ENCODE data around the gene PCDHGA1. TPM values are rescaled to one million over a fixed set of nuclear protein-coding genes. Genes with fewer than 3 reads are reported as not detected.
"Not testable (repeated sequence)": the region's sequence is repeated elsewhere in the genome, so short reads cannot be mapped to it uniquely, and the experiment has no call there.

PCDHGA1 gene
- total RNA-seq, 2 donors from 2014 or later: 0.07 TPM; not detected in 1

DNA sequence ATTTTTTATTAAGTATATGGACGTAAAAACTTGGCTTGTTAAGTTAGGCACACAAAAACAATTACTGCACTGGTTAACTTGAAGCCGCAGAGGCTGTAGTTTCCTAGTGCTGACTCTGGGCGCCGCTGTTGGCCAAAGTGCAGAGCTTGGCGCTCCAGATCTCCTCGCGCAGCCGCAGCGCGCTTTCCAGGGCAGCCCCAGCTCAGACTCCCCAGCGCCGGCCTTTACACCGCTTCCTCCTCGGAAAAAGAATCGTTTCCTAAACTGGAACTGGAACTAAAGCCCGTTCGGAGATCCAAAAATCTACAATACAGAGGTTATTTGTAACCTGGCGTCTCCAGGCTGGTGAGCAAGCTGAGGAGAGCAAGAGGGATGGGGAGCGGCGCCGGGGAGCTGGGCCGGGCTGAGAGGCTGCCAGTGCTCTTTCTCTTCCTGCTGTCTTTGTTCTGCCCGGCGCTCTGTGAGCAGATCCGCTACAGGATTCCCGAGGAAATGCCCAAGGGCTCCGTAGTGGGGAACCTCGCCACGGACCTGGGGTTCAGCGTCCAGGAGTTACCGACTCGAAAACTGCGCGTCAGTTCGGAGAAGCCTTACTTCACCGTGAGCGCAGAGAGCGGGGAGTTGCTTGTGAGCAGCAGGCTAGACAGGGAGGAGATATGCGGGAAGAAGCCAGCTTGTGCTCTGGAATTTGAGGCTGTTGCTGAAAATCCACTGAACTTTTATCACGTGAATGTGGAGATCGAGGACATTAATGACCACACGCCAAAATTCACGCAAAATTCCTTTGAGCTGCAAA lies 67.6 kb downstream of the PCDHGA1 start, which contains the start of gene PCDHGB5:
Gene PCDHGB5, plus strand, starts transcription at position 192 of the 796 bp plus-strand sequence. Its CDS starts 181 bp downstream, at position 373.
- peak; percentile 89 to 92 for ATAC-seq
- H3K4me1 Mint-ChIP-seq (ENCODE audit: low read depth in 2 of 2); H3K9me3 Mint-ChIP-seq; DNase-seq (ENCODE audit: low spot score); H3K27ac Mint-ChIP-seq: not testable (repeated sequence)
- peaks cover 38 to 57% of the 10 kb centered on the region in 2 donors for H3K27me3 Mint-ChIP-seq
- peak within 1 kb of the TSS; percentile 34 for H3K4me3 Mint-ChIP-seq
- peaks cover 17% of the 10 kb centered on the region for H3K36me3 Mint-ChIP-seq

- DNase-seq (ENCODE audit: low spot score): no peak
- peak overlapping the region; percentile 15 for H3K4me3 Mint-ChIP-seq
- peaks cover 17% of the 10 kb centered on the region for H3K36me3 Mint-ChIP-seq
- H3K4me1 Mint-ChIP-seq (ENCODE audit: low read depth in 2 of 2): peaks cover 6 to 10% of the 10 kb centered on the region in 2 donors
- no peak overlapping the region for H3K27ac Mint-ChIP-seq
- peaks cover 4% of the 10 kb centered on the region for H3K9me3 Mint-ChIP-seq
- H3K27me3 Mint-ChIP-seq: peaks cover 36 to 55% of the 10 kb centered on the region in 2 donors
- ATAC-seq: no peak
These were observed 68.3 kb downstream of the PCDHGA1 start for GRCh38 chr5:141398608-141399007.

- Mint-ChIP-seq H3K4me3 (peak overlapping the region; percentile 12), H3K27me3 (peaks cover 38 to 56% of the 10 kb centered on the region in 2 donors), H3K36me3 (peaks cover 12% of the 10 kb centered on the region), H3K4me1 (ENCODE audit: low read depth in 2 of 2) (peaks cover 6 to 10% of the 10 kb centered on the region in 2 donors), H3K27ac (no peak overlapping the region), H3K9me3 (peaks cover 4% of the 10 kb centered on the region)
- no peak for DNase-seq (ENCODE audit: low spot score)
- ATAC-seq: no peak
These were observed 69.4 kb downstream of the PCDHGA1 start for GRCh38 chr5:141399555-141400258.

DNA sequence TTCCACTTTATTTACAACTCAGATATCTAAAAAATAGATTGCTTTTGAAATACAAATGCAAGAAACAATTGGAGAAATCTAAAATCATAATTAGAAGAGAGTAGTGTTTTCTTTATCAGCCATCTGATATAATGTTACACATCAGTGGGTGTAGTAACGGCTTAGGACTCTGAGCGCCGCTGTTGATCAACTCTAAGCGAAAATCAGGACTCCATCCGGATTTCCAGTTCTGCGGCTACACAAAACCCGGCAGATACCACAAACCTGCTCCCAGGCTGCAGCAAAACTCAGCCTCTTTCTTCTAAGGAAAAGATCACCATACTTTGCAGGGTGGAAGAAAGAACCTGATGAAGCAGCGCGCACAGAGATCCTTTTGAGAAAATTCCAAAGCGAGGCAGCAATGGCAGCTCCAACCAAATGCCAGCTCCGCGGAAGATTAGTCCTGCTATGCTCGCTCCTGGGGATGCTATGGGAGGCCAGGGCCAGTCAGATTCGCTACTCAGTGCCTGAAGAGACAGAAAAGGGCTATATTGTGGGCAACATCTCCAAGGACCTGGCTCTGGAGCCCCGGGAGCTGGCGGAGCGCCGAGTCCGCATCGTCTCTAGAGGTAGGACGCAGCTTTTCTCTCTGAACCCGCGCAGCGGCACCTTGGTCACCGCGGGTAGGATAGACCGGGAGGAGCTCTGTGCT lies 72.4 kb downstream of the PCDHGA1 start, which contains the start of gene PCDHGA9:
Gene PCDHGA9, plus strand, starts transcription at position 226 of the 691 bp plus-strand sequence. Its CDS starts 175 bp downstream, at position 401.
- peaks cover 6% of the 10 kb centered on the region for H3K36me3 Mint-ChIP-seq
- DNase-seq (ENCODE audit: low spot score) (no peak), ATAC-seq (no peak)
- H3K27me3 Mint-ChIP-seq: peaks cover 34 to 54% of the 10 kb centered on the region in 2 donors
- peak within 1 kb of the TSS; percentile 43 for H3K4me3 Mint-ChIP-seq
- H3K4me1 Mint-ChIP-seq (ENCODE audit: low read depth in 2 of 2): peaks cover 11 to 12% of the 10 kb centered on the region in 2 donors
- H3K27ac Mint-ChIP-seq: no peak within 1 kb of the TSS
- H3K9me3 Mint-ChIP-seq: peaks cover 4% of the 10 kb centered on the region

GRCh38 chr5:141403387-141403786 lies 73.1 kb downstream of the PCDHGA1 start:
- Mint-ChIP-seq H3K9me3 (peaks cover 4% of the 10 kb centered on the region), H3K27ac (no peak overlapping the region), H3K27me3 (peaks cover 36 to 61% of the 10 kb centered on the region in 2 donors), H3K36me3 (peaks cover 11% of the 10 kb centered on the region), H3K4me3 (no peak overlapping the region), H3K4me1 (ENCODE audit: low read depth in 2 of 2) (peaks cover 15 to 16% of the 10 kb centered on the region in 2 donors)
- DNase-seq (ENCODE audit: low spot score) (no peak), ATAC-seq (no peak)

GRCh38 chr5:141407790-141408505 lies 77.6 kb downstream of the PCDHGA1 start, which contains the start of gene PCDHGB6:
Gene PCDHGB6 (plus strand): TSS chr5:141408021. CDS start chr5:141408203, 182 bp downstream.
- Mint-ChIP-seq H3K4me3 (peak within 1 kb of the TSS; percentile 76), H3K36me3 (peaks cover 19% of the 10 kb centered on the region), H3K27ac (peak within 1 kb of the TSS; percentile 9 to 35), H3K27me3 (peaks cover 24 to 60% of the 10 kb centered on the region in 2 donors), H3K4me1 (ENCODE audit: low read depth in 2 of 2) (peaks cover 20% of the 10 kb centered on the region in 2 donors)
- ATAC-seq: peak; percentile 80 to 92
- not testable (repeated sequence) for H3K9me3 Mint-ChIP-seq
- peak; percentile 75 for DNase-seq (ENCODE audit: low spot score)

- Mint-ChIP-seq H3K9me3 (no peaks in the 10 kb centered on the region), H3K36me3 (peaks cover 35% of the 10 kb centered on the region), H3K4me3 (peak overlapping the region; percentile 76), H3K4me1 (ENCODE audit: low read depth in 2 of 2) (peaks cover 31 to 36% of the 10 kb centered on the region in 2 donors), H3K27me3 (peaks cover 26 to 65% of the 10 kb centered on the region in 2 donors), H3K27ac (no peak overlapping the region)
- no peak for DNase-seq (ENCODE audit: low spot score)
- ATAC-seq: no peak
These were observed 79.4 kb downstream of the PCDHGA1 start for GRCh38 chr5:141409598-141410306.

DNA sequence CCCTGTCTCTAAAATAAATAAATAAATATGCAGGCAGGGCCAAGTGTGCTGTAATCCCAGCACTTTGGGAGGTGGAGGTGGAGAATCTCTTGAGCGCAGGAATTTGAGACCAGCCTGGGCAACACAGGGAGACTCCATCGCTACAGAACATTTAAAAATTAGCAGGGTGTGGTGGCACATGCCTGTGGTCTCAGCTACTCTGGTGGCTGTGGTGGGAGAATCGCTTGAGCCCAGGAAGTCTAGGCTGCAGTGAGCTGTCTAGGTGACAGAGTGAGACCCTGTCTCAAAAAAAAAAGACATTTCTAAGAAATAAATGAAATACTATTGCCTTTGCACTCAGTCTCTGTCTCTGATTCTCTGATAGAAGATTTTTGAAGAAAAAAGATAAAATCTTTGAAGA lies 81.3 kb downstream of the PCDHGA1 start:
- Mint-ChIP-seq H3K9me3 (no peaks in the 10 kb centered on the region), H3K27ac (no peak overlapping the region), H3K4me1 (ENCODE audit: low read depth in 2 of 2) (peaks cover 31 to 43% of the 10 kb centered on the region in 2 donors), H3K27me3 (peaks cover 21 to 66% of the 10 kb centered on the region in 2 donors), H3K4me3 (no peak overlapping the region), H3K36me3 (peaks cover 35% of the 10 kb centered on the region)
- ATAC-seq (no peak), DNase-seq (ENCODE audit: low spot score) (no peak)

- Mint-ChIP-seq H3K36me3 (peaks cover 39% of the 10 kb centered on the region), H3K4me1 (ENCODE audit: low read depth in 2 of 2) (peaks cover 31 to 41% of the 10 kb centered on the region in 2 donors), H3K27ac (peak within 1 kb of the TSS; percentile 34 to 58), H3K9me3 (peaks cover 2% of the 10 kb centered on the region), H3K4me3 (peak within 1 kb of the TSS; percentile 92), H3K27me3 (peaks cover 26 to 62% of the 10 kb centered on the region in 2 donors)
- DNase-seq (ENCODE audit: low spot score) (no peak), ATAC-seq (peak; percentile 74 to 75)
These were observed 82.7 kb downstream of the PCDHGA1 start, which contains the start of gene PCDHGA10 for GRCh38 chr5:141412854-141413539. Gene PCDHGA10 (plus strand): TSS chr5:141412987. CDS start chr5:141413176, 189 bp downstream.

DNA sequence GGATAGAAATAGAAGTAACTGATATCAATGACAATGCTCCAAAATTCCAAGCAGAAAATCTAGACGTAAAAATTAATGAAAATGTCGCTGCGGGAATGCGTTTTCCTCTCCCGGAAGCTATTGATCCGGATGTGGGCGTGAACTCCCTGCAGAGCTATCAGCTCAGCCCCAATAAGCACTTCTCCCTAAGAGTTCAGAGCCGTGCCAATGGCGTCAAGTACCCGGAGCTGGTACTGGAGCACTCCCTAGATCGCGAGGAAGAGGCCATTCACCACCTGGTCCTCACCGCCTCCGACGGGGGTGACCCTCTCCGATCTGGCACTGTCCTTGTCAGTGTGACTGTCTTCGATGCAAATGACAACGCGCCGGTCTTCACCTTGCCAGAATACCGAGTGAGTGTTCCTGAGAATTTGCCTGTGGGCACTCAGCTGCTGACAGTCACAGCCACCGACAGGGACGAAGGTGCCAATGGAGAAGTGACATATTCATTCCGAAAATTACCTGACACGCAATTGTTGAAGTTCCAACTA lies 83.3 kb downstream of the PCDHGA1 start:
- peaks cover 40% of the 10 kb centered on the region for H3K36me3 Mint-ChIP-seq
- H3K27ac Mint-ChIP-seq: peak overlapping the region; percentile 34 to 58
- H3K4me1 Mint-ChIP-seq (ENCODE audit: low read depth in 2 of 2): peaks cover 30 to 43% of the 10 kb centered on the region in 2 donors
- no peak for ATAC-seq
- H3K27me3 Mint-ChIP-seq: peaks cover 28 to 62% of the 10 kb centered on the region in 2 donors
- peaks cover 5% of the 10 kb centered on the region for H3K9me3 Mint-ChIP-seq
- DNase-seq (ENCODE audit: low spot score): no peak
- H3K4me3 Mint-ChIP-seq: peak overlapping the region; percentile 92

- not testable (repeated sequence) for ATAC-seq; H3K9me3 Mint-ChIP-seq; H3K27ac Mint-ChIP-seq; DNase-seq (ENCODE audit: low spot score)
- Mint-ChIP-seq H3K4me3 (peak overlapping the region; percentile 62), H3K27me3 (peaks cover 27 to 60% of the 10 kb centered on the region in 2 donors), H3K4me1 (ENCODE audit: low read depth in 2 of 2) (peaks cover 24 to 45% of the 10 kb centered on the region in 2 donors), H3K36me3 (peaks cover 36% of the 10 kb centered on the region)
These were observed 84.4 kb downstream of the PCDHGA1 start for GRCh38 chr5:141414548-141415274.
